ENCODE measurements around the gene LY9. TPM values are rescaled to one million over a fixed set of nuclear protein-coding genes. Genes with fewer than 3 reads are reported as not detected.

LY9 gene
- total RNA-seq, 1 experiment from 2014 or later: not detected

- POLR2A ChIA-PET (ENCODE audit: low non-redundant PET): no interaction called here
- no peak for DNase-seq (ENCODE audit: low spot score)
These were observed 59.4 kb downstream of the LY9 start for GRCh38 chr1:160855181-160855981.

GRCh38 chr1:160858097-160858496, 62.1 kb downstream of the LY9 start:
- DNase-seq (ENCODE audit: low spot score): no peak
- TF ChIP-seq EZH2 (IDR thresholded peaks at IDR 0.05; ENCODE audit: borderline replicate concordance, low read depth, low read length, poor library complexity, severe bottlenecking) (no peak), CTCF (conservative IDR thresholded peaks at IDR 0.05; ENCODE audit: low read depth, low read length) (no peak)
- H3K4me1 ChIP-seq (ENCODE audit: insufficient read depth, low read length, poor library complexity, severe bottlenecking): no peaks in the 10 kb centered on the region
- no TSS peak for BruUV-seq (replicated peaks)
- H3K4me3 ChIP-seq (ENCODE audit: low read depth, low read length, poor library complexity, severe bottlenecking): no peak overlapping the region
- CTCF ChIA-PET: interaction anchor here (0.5 kb wide), 1 partner anchor 441 kb away, joined by 5 read pairs; no protein-coding TSS in a partner anchor
- H3K27ac ChIP-seq (ENCODE audit: low read depth, low read length, poor library complexity, severe bottlenecking): no peak overlapping the region
- H3K36me3 ChIP-seq (ENCODE audit: insufficient read depth, low read length, poor library complexity, severe bottlenecking): no peaks in the 10 kb centered on the region
- intact Hi-C loops (cut with micrococcal nuclease; ENCODE audit: unreplicated experiment): no loop called here
- POLR2A ChIA-PET (ENCODE audit: low non-redundant PET): no interaction called here
- H3K9me3 ChIP-seq (ENCODE audit: low read depth, low read length, poor library complexity, severe bottlenecking): no peaks in the 10 kb centered on the region
- H3K27me3 ChIP-seq (replicated peaks; ENCODE audit: insufficient read depth, low read depth, low read length, poor library complexity): peaks cover 26% of the 10 kb centered on the region

More at GRCh38 chr1:160855181-160855981, 59.4 kb downstream of the LY9 start:
- Histone ChIP-seq H3K27ac (ENCODE audit: low read depth, low read length, poor library complexity, severe bottlenecking) (no peak overlapping the region), H3K36me3 (ENCODE audit: insufficient read depth, low read length, poor library complexity, severe bottlenecking) (no peaks in the 10 kb centered on the region), H3K4me1 (ENCODE audit: insufficient read depth, low read length, poor library complexity, severe bottlenecking) (no peaks in the 10 kb centered on the region), H3K4me3 (ENCODE audit: low read depth, low read length, poor library complexity, severe bottlenecking) (no peak overlapping the region), H3K9me3 (ENCODE audit: low read depth, low read length, poor library complexity, severe bottlenecking) (no peaks in the 10 kb centered on the region), H3K27me3 (replicated peaks; ENCODE audit: insufficient read depth, low read depth, low read length, poor library complexity) (peaks cover 16% of the 10 kb centered on the region)
- CTCF ChIA-PET: no interaction called here
- no peak for TF ChIP-seq EZH2 (IDR thresholded peaks at IDR 0.05; ENCODE audit: borderline replicate concordance, low read depth, low read length, poor library complexity, severe bottlenecking)
- TF ChIP-seq CTCF (conservative IDR thresholded peaks at IDR 0.05; ENCODE audit: low read depth, low read length): no peak
- BruUV-seq (replicated peaks): no TSS peak
- intact Hi-C loops (cut with micrococcal nuclease; ENCODE audit: unreplicated experiment): no loop called here

GRCh38 chr1:160858507-160858906, 62.5 kb downstream of the LY9 start:
- CTCF ChIA-PET: interaction anchor here (0.5 kb wide), 1 partner anchor 441 kb away, joined by 5 read pairs; no protein-coding TSS in a partner anchor
- no peak for DNase-seq (ENCODE audit: low spot score)
- no peaks in the 10 kb centered on the region for H3K36me3 ChIP-seq (ENCODE audit: insufficient read depth, low read length, poor library complexity, severe bottlenecking)
- H3K9me3 ChIP-seq (ENCODE audit: low read depth, low read length, poor library complexity, severe bottlenecking): no peaks in the 10 kb centered on the region
- POLR2A ChIA-PET (ENCODE audit: low non-redundant PET): no interaction called here
- H3K4me3 ChIP-seq (ENCODE audit: low read depth, low read length, poor library complexity, severe bottlenecking): no peak overlapping the region
- no peaks in the 10 kb centered on the region for H3K4me1 ChIP-seq (ENCODE audit: insufficient read depth, low read length, poor library complexity, severe bottlenecking)
- H3K27ac ChIP-seq (ENCODE audit: low read depth, low read length, poor library complexity, severe bottlenecking): no peak overlapping the region
- no TSS peak for BruUV-seq (replicated peaks)
- TF ChIP-seq CTCF (conservative IDR thresholded peaks at IDR 0.05; ENCODE audit: low read depth, low read length) (no peak), EZH2 (IDR thresholded peaks at IDR 0.05; ENCODE audit: borderline replicate concordance, low read depth, low read length, poor library complexity, severe bottlenecking) (no peak)
- peaks cover 27% of the 10 kb centered on the region for H3K27me3 ChIP-seq (replicated peaks; ENCODE audit: insufficient read depth, low read depth, low read length, poor library complexity)
- intact Hi-C loops (cut with micrococcal nuclease; ENCODE audit: unreplicated experiment): no loop called here
